ENCODE data around the gene ZNF777. TPM values are rescaled to one million over a fixed set of nuclear protein-coding genes. Genes with fewer than 3 reads are reported as not detected.

ZNF777 gene
- 1 to 10 TPM; 6.0 to 8.4 TPM for total RNA-seq

GRCh38 chr7:149460493-149461277 lies at the start of gene ZNF777:
Gene ZNF777, minus strand, starts transcription at chr7:149461062. Its CDS starts 5,040 bp downstream, at chr7:149456022.
- peaks cover under 1% of the 10 kb centered on the region for H3K36me3 ChIP-seq
- no peaks in the 10 kb centered on the region for H3K27me3 ChIP-seq
- H3K27ac ChIP-seq = peak within 1 kb of the TSS; percentile 76 to 79
- H3K4me3 ChIP-seq = peak within 1 kb of the TSS; percentile 78 to 84
- H3K9me3 ChIP-seq = no peaks in the 10 kb centered on the region
- peaks cover 0 to 16% of the 10 kb centered on the region in 2 donors for H3K4me1 ChIP-seq
- peak; percentile 12 to 57 for TF ChIP-seq CTCF (IDR thresholded peaks at IDR 0.05)
- DNase-seq (ENCODE audit: low spot score) = peak; percentile 83

DNA sequence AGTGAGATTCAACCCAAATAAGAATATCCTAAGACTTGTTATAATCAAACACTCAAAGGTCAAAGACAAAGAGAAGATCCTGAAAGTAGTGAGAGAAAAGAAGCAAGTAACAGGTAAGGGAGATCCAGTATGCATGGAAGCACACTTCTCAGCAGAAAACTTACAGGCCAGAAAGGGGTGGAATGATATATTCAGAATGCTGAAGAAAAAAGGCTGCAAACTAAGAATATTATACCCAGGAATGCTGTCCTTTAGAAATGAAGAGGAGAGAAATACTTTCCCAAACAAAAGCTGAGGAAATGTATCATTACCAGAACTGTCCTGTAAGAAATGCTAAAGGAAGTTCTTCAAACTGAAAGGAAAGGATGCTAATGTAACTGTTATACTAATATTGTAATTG lies 49.4 kb upstream of the ZNF777 start:
- no peaks in the 10 kb centered on the region for H3K27me3 ChIP-seq
- no peaks in the 10 kb centered on the region for H3K36me3 ChIP-seq
- H3K9me3 ChIP-seq = peaks cover 0 to 44% of the 10 kb centered on the region in 2 donors
- H3K27ac ChIP-seq = no peak overlapping the region
- H3K4me3 ChIP-seq = no peak overlapping the region
- no peak for TF ChIP-seq CTCF (IDR thresholded peaks at IDR 0.05)
- no peak for DNase-seq (ENCODE audit: low spot score)
- H3K4me1 ChIP-seq = no peaks in the 10 kb centered on the region

- H3K9me3 ChIP-seq = peaks cover 0 to 44% of the 10 kb centered on the region in 2 donors
These were observed 48.9 kb upstream of the ZNF777 start for GRCh38 chr7:149509774-149510173.

GRCh38 chr7:149505551-149505950 lies 44.7 kb upstream of the ZNF777 start:
- H3K9me3 ChIP-seq = peaks cover 0 to 29% of the 10 kb centered on the region in 2 donors
- H3K36me3 ChIP-seq = no peaks in the 10 kb centered on the region
- DNase-seq (ENCODE audit: low spot score) = no peak
- TF ChIP-seq CTCF (IDR thresholded peaks at IDR 0.05) = no peak
- H3K27me3 ChIP-seq = no peaks in the 10 kb centered on the region
- H3K4me3 ChIP-seq = no peak overlapping the region
- no peak overlapping the region for H3K27ac ChIP-seq
- H3K4me1 ChIP-seq = no peaks in the 10 kb centered on the region

More at GRCh38 chr7:149509774-149510173, 48.9 kb upstream of the ZNF777 start:
- H3K27me3 ChIP-seq = no peaks in the 10 kb centered on the region
- no peak overlapping the region for H3K4me3 ChIP-seq
- H3K36me3 ChIP-seq = no peaks in the 10 kb centered on the region
- H3K27ac ChIP-seq = no peak overlapping the region
- H3K4me1 ChIP-seq = no peaks in the 10 kb centered on the region
- no peak for DNase-seq (ENCODE audit: low spot score)
- no peak for TF ChIP-seq CTCF (IDR thresholded peaks at IDR 0.05)

DNA sequence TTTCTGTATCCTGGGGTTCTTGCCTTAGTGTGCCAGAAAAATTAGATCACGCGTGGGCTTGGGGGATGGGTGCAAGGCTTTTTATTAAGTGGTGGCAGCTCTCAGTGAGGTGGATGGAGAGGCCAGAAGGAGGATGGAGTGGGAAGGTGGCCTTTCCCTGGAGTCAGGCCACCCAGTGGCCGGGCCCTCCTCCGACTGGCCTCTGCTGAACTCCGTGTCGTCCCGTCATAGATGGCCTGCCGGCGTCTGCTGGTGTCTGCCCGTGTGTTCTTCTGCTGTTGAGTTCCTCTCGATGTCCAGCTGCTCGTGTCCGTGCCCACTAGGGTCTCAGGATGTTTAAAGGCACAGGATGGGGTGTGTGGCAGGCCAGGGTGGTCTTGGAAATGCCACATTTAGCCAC lies 40.8 kb upstream of the ZNF777 start:
- no peaks in the 10 kb centered on the region for H3K27me3 ChIP-seq
- H3K36me3 ChIP-seq = no peaks in the 10 kb centered on the region
- TF ChIP-seq CTCF (IDR thresholded peaks at IDR 0.05) = no peak
- peaks cover 0 to 6% of the 10 kb centered on the region in 2 donors for H3K4me1 ChIP-seq
- H3K27ac ChIP-seq = no peak overlapping the region
- H3K4me3 ChIP-seq = no peak overlapping the region
- DNase-seq (ENCODE audit: low spot score) = no peak
- H3K9me3 ChIP-seq = peaks cover 0 to 10% of the 10 kb centered on the region in 2 donors

Measured in right atrium auricular region (tissue), 2 donors.